ENCODE measurements around the gene FHAD1. TPM values are rescaled to one million over a fixed set of nuclear protein-coding genes. Genes with fewer than 3 reads are reported as not detected.

Gene FHAD1
- total and polyA plus RNA-seq, 4 donors = under 0.01 to 0.13 (median 0.05) TPM; not detected in 1

DNA sequence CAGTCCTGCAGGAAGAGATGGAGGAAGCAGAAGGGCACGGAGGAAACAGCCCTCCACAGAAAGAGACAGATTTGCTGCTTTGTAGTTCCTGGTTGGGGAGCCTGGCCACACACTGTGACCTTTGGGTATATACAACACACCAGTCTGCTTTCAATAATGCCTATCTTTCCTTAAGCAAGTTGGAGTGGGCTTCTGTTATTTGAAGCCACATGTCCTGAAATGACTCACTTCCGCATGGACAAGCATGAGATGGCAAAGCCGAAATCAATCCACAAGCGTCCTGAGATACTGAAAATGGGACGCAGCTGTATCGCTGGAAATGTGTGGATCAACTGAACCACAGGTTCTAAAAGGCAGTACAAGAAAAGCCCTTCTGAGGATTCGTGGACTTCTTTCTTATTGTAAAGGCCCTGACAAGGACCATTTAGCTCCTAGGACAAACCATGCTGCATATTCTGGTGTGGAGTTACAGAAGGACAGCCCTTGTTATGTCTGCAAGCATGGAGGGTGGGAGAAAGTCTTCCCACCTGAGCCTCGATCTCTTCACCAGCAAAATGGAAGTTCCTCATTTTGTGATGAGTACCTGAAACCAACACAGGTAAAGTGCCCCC lies 22.7 kb upstream of the FHAD1 start:
- Histone ChIP-seq H3K27ac (ENCODE audit: low read depth in 1 of 2, low read length in 2 of 2) (no peak overlapping the region), H3K4me1 (ENCODE audit: control insufficient read depth in 4 of 4, insufficient read depth in 4 of 4, low read length in 3 of 4) (no peaks in the 10 kb centered on the region), H3K4me3 (ENCODE audit: low read depth in 1 of 3, low read length in 3 of 3) (no peak overlapping the region), H3K36me3 (ENCODE audit: control insufficient read depth in 4 of 4, insufficient read depth in 3 of 4, low read depth in 1 of 4, low read length in 3 of 4) (no peaks in the 10 kb centered on the region), H3K9ac (ENCODE audit: low read depth in 1 of 2, low read length in 2 of 2) (no peak overlapping the region), H3K9me3 (ENCODE audit: control insufficient read depth in 4 of 4, low read length in 3 of 4) (no peaks in the 10 kb centered on the region), H3K27me3 (ENCODE audit: control insufficient read depth in 4 of 4, insufficient read depth in 4 of 4, low read length in 3 of 4) (peaks cover 0 to 7% (median 0%) of the 10 kb centered on the region in 4 donors)
- WGBS = 82% methylated on average over 8 of the region's 8 CpGs
- TF ChIP-seq TAF1 (conservative IDR thresholded peaks at IDR 0.05) = no peak
- TF ChIP-seq GABPA (IDR thresholded peaks at IDR 0.05 in 1 of 2, conservative IDR thresholded peaks at IDR 0.05 in 1 of 2) = no peak
- TF ChIP-seq FOXA1 (IDR thresholded peaks at IDR 0.05) = no peak
- TF ChIP-seq YY1 (IDR thresholded peaks at IDR 0.05) = no peak
- no peak for TF ChIP-seq HNF4G (IDR thresholded peaks at IDR 0.05)
- TF ChIP-seq, protein P1, sequence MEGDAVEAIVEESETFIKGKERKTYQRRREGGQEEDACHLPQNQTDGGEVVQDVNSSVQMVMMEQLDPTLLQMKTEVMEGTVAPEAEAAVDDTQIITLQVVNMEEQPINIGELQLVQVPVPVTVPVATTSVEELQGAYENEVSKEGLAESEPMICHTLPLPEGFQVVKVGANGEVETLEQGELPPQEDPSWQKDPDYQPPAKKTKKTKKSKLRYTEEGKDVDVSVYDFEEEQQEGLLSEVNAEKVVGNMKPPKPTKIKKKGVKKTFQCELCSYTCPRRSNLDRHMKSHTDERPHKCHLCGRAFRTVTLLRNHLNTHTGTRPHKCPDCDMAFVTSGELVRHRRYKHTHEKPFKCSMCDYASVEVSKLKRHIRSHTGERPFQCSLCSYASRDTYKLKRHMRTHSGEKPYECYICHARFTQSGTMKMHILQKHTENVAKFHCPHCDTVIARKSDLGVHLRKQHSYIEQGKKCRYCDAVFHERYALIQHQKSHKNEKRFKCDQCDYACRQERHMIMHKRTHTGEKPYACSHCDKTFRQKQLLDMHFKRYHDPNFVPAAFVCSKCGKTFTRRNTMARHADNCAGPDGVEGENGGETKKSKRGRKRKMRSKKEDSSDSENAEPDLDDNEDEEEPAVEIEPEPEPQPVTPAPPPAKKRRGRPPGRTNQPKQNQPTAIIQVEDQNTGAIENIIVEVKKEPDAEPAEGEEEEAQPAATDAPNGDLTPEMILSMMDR (IDR thresholded peaks at IDR 0.05; ENCODE audit: low read depth, low read length, missing input control) = no peak
- TF ChIP-seq SP1 (IDR thresholded peaks at IDR 0.05) = no peak
- no peak for TF ChIP-seq ATF3 (IDR thresholded peaks at IDR 0.05)
- TF ChIP-seq, protein P2, sequence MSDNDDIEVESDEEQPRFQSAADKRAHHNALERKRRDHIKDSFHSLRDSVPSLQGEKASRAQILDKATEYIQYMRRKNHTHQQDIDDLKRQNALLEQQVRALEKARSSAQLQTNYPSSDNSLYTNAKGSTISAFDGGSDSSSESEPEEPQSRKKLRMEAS (IDR thresholded peaks at IDR 0.05) = no peak
- TF ChIP-seq NR2F2 (IDR thresholded peaks at IDR 0.05) = no peak
- TF ChIP-seq EGR1 (IDR thresholded peaks at IDR 0.05; ENCODE audit: low read depth in 2 of 2) = no peak
- TF ChIP-seq RAD21 (IDR thresholded peaks at IDR 0.05) = no peak
- TF ChIP-seq HNF4A (conservative IDR thresholded peaks at IDR 0.05) = no peak
- no peak for TF ChIP-seq RXRA (IDR thresholded peaks at IDR 0.05)
- no peak for TF ChIP-seq FOXA2 (IDR thresholded peaks at IDR 0.05)
- TF ChIP-seq, protein P3, sequence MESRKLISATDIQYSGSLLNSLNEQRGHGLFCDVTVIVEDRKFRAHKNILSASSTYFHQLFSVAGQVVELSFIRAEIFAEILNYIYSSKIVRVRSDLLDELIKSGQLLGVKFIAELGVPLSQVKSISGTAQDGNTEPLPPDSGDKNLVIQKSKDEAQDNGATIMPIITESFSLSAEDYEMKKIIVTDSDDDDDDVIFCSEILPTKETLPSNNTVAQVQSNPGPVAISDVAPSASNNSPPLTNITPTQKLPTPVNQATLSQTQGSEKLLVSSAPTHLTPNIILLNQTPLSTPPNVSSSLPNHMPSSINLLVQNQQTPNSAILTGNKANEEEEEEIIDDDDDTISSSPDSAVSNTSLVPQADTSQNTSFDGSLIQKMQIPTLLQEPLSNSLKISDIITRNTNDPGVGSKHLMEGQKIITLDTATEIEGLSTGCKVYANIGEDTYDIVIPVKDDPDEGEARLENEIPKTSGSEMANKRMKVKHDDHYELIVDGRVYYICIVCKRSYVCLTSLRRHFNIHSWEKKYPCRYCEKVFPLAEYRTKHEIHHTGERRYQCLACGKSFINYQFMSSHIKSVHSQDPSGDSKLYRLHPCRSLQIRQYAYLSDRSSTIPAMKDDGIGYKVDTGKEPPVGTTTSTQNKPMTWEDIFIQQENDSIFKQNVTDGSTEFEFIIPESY (IDR thresholded peaks at IDR 0.05) = no peak
- no peak for TF ChIP-seq REST (IDR thresholded peaks at IDR 0.05)
- TF ChIP-seq JUND (IDR thresholded peaks at IDR 0.05) = no peak
- no peak for DNase-seq (ENCODE audit: low spot score)

All from liver (tissue), 9 donors.